ENCODE data around the gene STXBP5L. TPM values are rescaled to one million over a fixed set of nuclear protein-coding genes. Genes with fewer than 3 reads are reported as not detected.

STXBP5L gene
- polyA plus RNA-seq, 3 donors = not detected

GRCh38 chr3:120875989-120876388 is 32.0 kb upstream of the STXBP5L start:
- Histone ChIP-seq H3K4me2 (replicated peaks; ENCODE audit: extremely low read depth, low read length, poor library complexity, severe bottlenecking) (no peak overlapping the region), H3K27ac (ENCODE audit: low read depth in 1 of 2, low read length in 2 of 2) (no peak overlapping the region), H3K4me1 (ENCODE audit: control insufficient read depth in 1 of 2, insufficient read depth in 2 of 2, low read length in 2 of 2) (no peaks in the 10 kb centered on the region), H3K9ac (ENCODE audit: insufficient read depth, low read length, poor library complexity, severe bottlenecking) (no peak overlapping the region), H3K79me2 (ENCODE audit: insufficient read depth, low read length) (no peaks in the 10 kb centered on the region), H4K20me1 (ENCODE audit: insufficient read depth, low read length) (no peaks in the 10 kb centered on the region), H2AFZ (ENCODE audit: insufficient read depth, low read depth, low read length, poor library complexity, severe bottlenecking) (no peak overlapping the region), H3K9me3 (replicated peaks in 1 of 2; ENCODE audit: control insufficient read depth in 1 of 2, insufficient read depth in 1 of 2, low read length in 2 of 2) (no peaks in the 10 kb centered on the region), H3K4me3 (replicated peaks in 1 of 3; ENCODE audit: low read depth in 2 of 3, low read length in 3 of 3) (no peak overlapping the region), H3K36me3 (replicated peaks in 1 of 2; ENCODE audit: control insufficient read depth in 1 of 2, insufficient read depth in 2 of 2, low read length in 2 of 2) (no peaks in the 10 kb centered on the region), H3K27me3 (ENCODE audit: control insufficient read depth in 2 of 2, insufficient read depth in 2 of 2, low read length in 2 of 2) (no peaks in the 10 kb centered on the region)
- Mint-ChIP-seq H3K27ac (no peak overlapping the region), H3K4me1 (no peaks in the 10 kb centered on the region), H3K4me3 (no peak overlapping the region), H3K9me3 (no peaks in the 10 kb centered on the region), H3K36me3 (no peaks in the 10 kb centered on the region), H3K27me3 (ENCODE audit: low read depth in 3 of 3) (peaks cover 1 to 2% (median 2%) of the 10 kb centered on the region in 3 donors)
- no peak for TF ChIP-seq CTCF (IDR thresholded peaks at IDR 0.05)
- intact Hi-C loops (cut with micrococcal nuclease) = no loop called here
- no peak for DNase-seq
- WGBS (ENCODE audit: insufficient coverage) = 88% methylated on average over 1 of the region's 4 CpGs

- Histone ChIP-seq H3K36me3 (replicated peaks in 1 of 2; ENCODE audit: control insufficient read depth in 1 of 2, insufficient read depth in 2 of 2, low read length in 2 of 2) (no peaks in the 10 kb centered on the region), H3K27me3 (ENCODE audit: control insufficient read depth in 2 of 2, insufficient read depth in 2 of 2, low read length in 2 of 2) (no peaks in the 10 kb centered on the region), H4K20me1 (ENCODE audit: insufficient read depth, low read length) (no peaks in the 10 kb centered on the region), H3K9me3 (replicated peaks in 1 of 2; ENCODE audit: control insufficient read depth in 1 of 2, insufficient read depth in 1 of 2, low read length in 2 of 2) (no peaks in the 10 kb centered on the region), H3K79me2 (ENCODE audit: insufficient read depth, low read length) (no peaks in the 10 kb centered on the region), H3K4me2 (replicated peaks; ENCODE audit: extremely low read depth, low read length, poor library complexity, severe bottlenecking) (no peak overlapping the region), H3K4me1 (ENCODE audit: control insufficient read depth in 1 of 2, insufficient read depth in 2 of 2, low read length in 2 of 2) (no peaks in the 10 kb centered on the region), H3K4me3 (replicated peaks in 1 of 3; ENCODE audit: low read depth in 2 of 3, low read length in 3 of 3) (no peak overlapping the region), H2AFZ (ENCODE audit: insufficient read depth, low read depth, low read length, poor library complexity, severe bottlenecking) (no peak overlapping the region), H3K9ac (ENCODE audit: insufficient read depth, low read length, poor library complexity, severe bottlenecking) (no peak overlapping the region), H3K27ac (ENCODE audit: low read depth in 1 of 2, low read length in 2 of 2) (no peak overlapping the region)
- intact Hi-C loops (cut with micrococcal nuclease) = no loop called here
- WGBS (ENCODE audit: insufficient coverage) = 89% methylated on average over 1 of the region's 4 CpGs
- H3K27me3 Mint-ChIP-seq (ENCODE audit: low read depth in 3 of 3) = peaks cover 0 to 4% (median 3%) of the 10 kb centered on the region in 3 donors
- no peak overlapping the region for H3K27ac Mint-ChIP-seq
- no peak for DNase-seq
- no peak for TF ChIP-seq CTCF (IDR thresholded peaks at IDR 0.05)
- no peaks in the 10 kb centered on the region for H3K9me3 Mint-ChIP-seq
- no peaks in the 10 kb centered on the region for H3K4me1 Mint-ChIP-seq
- H3K4me3 Mint-ChIP-seq = no peak overlapping the region
- no peaks in the 10 kb centered on the region for H3K36me3 Mint-ChIP-seq
Observed at GRCh38 chr3:120879411-120879810, 28.6 kb upstream of the STXBP5L start.

All from CD14-positive monocyte (primary cell).